GM19372 (cell line): ENCODE data around the gene RGS7BP.
"Not testable (repeated sequence)": the region's sequence is repeated elsewhere in the genome, so short reads cannot be mapped to it uniquely, and the experiment has no call there.

Experiments
- ATAC-seq: cut with Tn5 transposase; IDR thresholded peaks from one replicate; pipeline ENCODE4 v1.9.1; 2021; ENCODE audit warnings: mild to moderate bottlenecking, low read depth, moderate library complexity; ENCODE audit not compliant: unreplicated experiment

RGS7BP gene

DNA sequence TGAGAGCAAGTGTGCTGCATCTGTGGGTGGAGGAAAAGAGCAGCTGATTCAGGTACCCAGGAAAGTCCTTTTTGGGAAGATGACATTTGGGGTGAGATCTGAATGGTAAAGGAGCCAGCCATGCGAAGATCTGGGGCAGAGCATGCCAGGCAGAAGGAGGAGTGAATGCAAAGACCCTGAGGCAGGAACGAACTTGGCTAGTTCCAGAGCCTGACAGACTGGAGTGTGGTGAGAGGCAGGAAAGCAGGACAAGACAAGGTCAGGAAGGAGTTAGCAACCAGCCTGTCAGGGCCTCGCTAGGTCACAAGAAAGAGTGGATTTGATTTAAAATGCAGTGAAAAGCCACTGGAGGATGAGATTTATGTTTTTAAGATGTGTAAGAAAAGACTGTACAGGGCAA is 28.2 kb downstream of the RGS7BP start:
- ATAC-seq = no peak

DNA sequence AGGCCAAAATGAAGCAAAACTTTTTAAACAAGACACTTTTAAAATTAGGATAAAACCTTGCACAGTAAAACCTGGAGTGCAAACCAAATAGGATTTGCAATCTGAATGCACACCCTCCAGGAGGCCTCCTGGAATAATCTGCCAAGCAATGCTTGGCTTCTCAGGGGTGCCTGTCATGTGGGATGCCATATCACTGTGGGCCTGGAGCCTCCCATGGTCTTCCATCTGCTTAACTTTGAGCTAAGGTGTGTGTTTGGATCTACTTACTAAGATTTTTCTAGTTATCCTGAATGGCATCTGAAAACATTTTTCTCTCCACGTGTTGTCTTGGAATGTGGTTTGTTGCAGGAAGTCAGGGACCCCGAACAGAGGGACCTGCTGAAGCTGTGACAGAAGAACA is 52.1 kb downstream of the RGS7BP start:
- ATAC-seq = no peak

DNA sequence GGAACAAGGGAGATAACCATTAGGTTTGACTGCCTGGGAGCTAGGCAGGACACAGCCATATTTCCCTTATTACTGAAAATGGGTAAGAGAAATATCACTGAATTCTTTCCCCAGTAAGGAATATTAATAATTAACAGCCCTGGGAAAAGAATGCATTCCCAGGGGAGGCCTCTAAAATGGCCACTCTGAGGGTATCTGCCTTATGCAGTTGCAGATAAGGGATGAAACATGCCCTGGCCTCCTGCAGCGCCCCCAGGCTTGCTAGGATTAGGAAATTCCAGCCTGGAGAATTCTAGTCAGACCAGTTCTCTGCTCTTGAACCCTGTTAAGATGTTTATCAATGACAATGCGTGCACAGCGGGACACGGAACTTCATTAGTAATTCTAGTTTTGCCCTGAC is 52.8 kb downstream of the RGS7BP start:
- ATAC-seq = not testable (repeated sequence)

DNA sequence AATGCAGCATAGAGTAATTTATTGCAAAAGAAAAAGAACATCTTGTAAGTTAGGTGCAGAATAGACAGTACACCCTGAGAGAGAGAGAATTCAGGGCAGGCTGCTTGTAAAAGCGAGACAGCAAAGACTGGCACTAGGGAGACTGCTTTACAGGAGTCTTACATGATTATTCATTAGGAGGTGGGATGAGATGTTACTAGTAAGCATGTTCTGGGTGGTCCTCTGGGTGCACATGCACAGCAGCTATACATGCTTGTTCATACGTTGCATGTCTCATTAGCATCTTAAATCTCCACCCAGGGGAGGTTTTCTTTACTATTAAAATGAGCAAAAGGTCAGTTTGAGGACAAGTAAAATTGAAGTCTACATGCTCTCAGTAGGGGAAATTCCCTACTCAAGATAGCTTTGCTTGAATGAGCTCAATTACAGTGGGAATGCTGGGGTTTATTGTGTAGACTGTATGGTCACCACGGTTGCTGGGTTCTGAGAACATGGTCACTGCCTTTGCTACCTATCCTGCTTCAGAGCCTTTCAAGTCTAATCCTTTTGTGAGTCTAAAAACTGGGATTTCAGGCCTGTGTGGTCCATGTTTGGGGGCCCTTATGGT is 60.6 kb downstream of the RGS7BP start:
- no peak for ATAC-seq

GRCh38 chr5:64569858-64570257 is 64.0 kb downstream of the RGS7BP start:
- ATAC-seq = no peak

GRCh38 chr5:64570395-64570996 is 64.7 kb downstream of the RGS7BP start:
- ATAC-seq = no peak

GRCh38 chr5:64575561-64575960 is 69.7 kb downstream of the RGS7BP start:
- ATAC-seq = no peak

DNA sequence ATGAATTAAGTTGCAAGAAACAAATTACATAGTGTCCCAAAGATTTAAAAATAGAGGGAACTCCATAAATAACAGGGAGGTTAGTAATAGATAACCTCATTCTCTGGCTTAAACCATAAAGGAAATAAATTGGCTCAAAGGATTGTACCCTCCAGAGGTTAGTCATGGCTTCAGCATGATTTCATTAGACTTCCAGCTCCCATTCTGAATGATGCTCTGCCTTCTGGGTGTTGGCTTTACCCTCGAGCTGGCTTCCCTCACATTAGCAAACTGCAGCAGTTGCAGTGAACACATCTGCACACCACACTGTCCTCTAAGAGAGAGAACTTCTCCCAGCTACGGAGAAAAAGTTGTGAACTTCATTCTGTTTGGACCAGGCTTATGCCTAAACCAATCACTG is 70.4 kb downstream of the RGS7BP start:
- ATAC-seq = no peak

- no peak for ATAC-seq
These were observed 79.8 kb downstream of the RGS7BP start for GRCh38 chr5:64585646-64586045.

DNA sequence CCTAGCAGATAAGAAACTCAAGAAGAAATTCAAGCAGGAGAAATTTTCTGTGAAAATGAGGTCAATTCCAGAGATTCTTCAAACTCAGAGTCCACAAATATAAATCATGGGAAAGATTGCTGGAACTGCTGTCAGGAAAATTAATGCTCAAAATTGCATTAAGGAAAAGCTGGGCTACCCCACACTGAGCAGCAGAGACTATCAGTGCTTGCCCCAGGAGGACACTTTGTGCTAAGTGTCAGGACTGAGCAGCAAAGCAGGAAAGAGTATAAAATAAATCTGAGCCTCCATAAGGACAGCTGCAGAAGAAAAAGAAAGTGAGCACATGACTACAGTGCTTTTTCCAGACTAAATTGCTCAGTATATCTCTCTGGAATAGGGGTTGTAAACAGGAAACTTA is 81.6 kb downstream of the RGS7BP start:
- ATAC-seq = no peak

DNA sequence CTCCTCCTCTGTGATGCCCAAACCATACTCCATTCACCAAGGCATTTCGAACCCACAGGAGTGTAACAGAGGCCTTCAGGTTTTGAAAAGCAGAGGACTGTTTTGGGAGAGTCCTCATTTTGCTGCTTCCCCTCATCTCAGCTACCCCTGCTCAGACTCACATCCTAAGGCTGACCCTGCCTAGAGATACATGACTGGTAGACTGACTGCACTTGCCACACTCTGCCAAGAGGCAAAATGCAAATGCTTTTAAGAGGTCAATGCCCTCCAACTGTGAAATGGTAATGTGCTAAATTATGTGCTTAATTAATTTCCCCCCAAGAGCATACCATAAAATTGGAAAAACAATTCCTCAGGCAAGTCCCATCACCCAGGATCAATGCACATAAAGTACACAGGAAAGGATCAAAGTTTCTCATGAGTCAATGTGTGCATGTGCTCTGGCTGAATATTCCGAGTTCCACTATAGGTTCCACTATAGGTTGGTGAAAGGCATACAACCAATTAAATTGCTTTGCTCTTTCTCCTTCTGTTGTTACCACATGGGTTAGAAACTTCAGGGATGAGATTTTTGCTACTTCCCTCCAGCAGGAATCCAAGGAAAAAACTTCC is 87.0 kb downstream of the RGS7BP start:
- ATAC-seq = no peak

GRCh38 chr5:64594025-64594424 is 88.2 kb downstream of the RGS7BP start:
- ATAC-seq = no peak

DNA sequence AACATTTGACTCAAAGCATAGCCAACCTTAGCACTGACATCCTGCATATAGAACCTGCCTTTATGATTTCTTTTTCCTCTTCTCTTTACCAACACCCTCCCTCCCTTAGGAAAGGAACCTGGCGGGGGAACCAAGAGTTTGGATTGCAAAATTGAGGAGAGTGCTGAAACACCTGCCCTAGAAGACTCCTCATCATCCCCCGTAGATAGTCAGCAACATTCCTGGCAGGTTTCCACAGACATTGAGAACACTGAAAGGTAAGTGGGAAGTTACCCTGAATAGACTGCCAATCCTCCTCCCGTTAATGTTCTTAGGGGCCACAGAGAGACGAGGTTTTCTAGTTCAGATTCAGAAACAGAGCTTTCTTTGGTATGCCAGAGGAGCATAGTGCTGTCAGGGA is 88.8 kb downstream of the RGS7BP start:
- ATAC-seq = no peak

- ATAC-seq = no peak
These were observed 89.4 kb downstream of the RGS7BP start for GRCh38 chr5:64595031-64595855.

DNA sequence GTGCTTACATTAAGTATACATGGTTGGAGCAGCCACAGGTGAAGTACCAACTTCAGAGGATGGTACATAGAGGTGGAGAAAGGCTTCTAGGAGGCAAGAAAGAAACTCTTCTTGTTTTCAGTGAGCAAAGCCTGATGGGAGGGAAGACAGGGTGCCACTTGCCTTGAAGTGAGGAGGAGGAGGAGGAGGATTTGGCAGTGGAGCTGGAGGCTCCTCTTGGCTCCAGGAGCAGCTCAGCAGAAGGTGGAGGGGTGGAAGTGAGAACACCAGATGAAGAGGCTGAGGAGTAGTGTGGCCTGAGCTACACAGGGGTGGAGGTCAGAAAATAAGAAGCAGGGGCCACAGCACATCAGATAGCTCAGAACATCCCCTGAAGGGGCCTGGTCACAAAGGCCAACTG is 93.4 kb downstream of the RGS7BP start:
- no peak for ATAC-seq

DNA sequence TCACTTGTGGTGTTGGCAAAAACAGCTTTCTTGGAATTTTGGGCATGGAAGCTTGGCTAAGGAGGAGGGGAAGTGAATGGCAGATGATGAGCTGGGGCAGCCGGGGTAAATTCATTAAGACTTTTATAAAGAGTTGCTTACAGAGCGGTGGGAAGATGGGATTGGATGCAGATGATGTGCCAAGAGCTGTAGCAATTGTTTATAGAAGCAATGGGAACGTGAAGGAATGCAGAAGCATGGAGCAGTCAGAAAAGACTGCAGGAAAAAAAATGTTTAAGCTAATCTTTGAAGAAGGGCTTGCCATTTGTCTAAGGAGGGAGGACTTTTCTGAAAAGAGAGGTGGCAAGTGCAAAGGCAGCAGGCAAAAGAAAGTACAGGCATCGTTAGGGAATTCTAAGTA is 97.9 kb downstream of the RGS7BP start:
- no peak for ATAC-seq

GRCh38 chr5:64606926-64607325 is 101.1 kb downstream of the RGS7BP start:
- no peak for ATAC-seq

DNA sequence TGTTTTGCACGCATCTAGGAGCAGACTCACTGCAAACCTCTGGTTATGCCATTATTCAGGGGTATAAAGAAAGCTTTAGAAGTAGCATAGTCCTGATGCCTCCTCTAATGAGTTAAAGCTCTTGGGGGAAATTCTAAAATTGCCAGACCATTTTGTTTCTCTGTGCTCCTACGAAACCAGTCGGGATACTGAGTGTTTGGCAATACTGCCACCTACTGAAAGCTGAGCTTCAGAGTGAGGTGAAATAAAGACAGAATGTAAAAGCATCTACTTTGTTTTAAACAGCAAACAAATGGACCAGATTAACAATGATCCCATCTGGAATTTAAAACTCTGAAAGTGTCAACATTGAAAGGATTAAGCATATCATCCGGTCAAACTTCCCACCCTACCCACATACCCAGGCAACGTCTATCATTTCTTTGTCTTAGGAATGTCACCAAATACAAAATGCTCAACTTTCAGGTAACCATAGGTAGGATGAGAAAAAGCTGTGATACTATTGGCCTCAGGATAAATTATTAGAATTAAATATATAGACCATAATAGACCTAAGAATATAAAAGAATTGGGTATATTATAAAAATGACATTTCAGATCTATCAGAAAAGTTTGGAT is 106.6 kb downstream of the RGS7BP start:
- no peak for ATAC-seq

- peak; percentile 47 for ATAC-seq
These were observed 110.1 kb downstream of the RGS7BP start for GRCh38 chr5:64615895-64616294.

DNA sequence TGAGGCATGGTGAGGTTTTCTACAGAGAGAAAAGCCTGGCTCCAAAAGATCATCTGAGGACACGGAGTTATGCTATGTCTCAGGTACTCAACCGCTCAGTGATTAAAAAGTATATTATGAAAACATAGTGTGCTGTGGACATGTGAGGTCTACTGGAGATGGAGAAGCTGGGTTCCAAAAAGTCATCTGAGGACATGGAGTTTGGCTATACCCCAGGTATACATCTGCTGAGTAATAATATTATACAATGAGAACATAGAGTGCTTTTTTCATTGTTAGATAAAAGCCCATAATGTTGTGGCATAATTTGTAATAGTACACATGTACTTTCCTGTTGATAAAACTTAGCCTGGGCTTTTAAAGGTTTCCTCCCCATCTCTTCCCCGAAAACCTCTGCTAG is 113.8 kb downstream of the RGS7BP start:
- no peak for ATAC-seq

GRCh38 chr5:64622991-64623390 is 117.2 kb downstream of the RGS7BP start:
- no peak for ATAC-seq
